HEK293 (cell line): Measurements from ENCODE around the gene GDF7.

Experiments used
- CTCF ChIA-PET: fragments of 350-600 bp; formaldehyde crosslinking; extraction: SDS; loops from one replicate; lab custom pipeline; 2021; ENCODE audit warnings: antibody characterized with exemption; lab: Yijun Ruan, JAX
- POLR2A ChIA-PET: fragments of 300-600 bp; formaldehyde crosslinking; extraction: SDS; loops from one replicate; lab custom pipeline; 2020; ENCODE audit warnings: antibody characterized with exemption, inconsistent platforms; lab: Yijun Ruan, JAX
- H3K27ac ChIP-seq: fragments of 200-500 bp; sonication (Bioruptor generic); 2 replicates; pipeline ENCODE4 v1.5.1; 2014; ENCODE audit warnings: low read depth, low read length, control low read depth, inconsistent platforms; ENCODE audit errors: extremely low read depth
- H3K36me3 ChIP-seq, 2 experiments: fragments of 200-500 bp in 1 of 2; sonication (Bioruptor generic) in 1 of 2; 1 replicate in 1 of 2; 2 replicates in 1 of 2; pipeline ENCODE4 v1.5.1; 2014 to 2017; ENCODE audit warnings: inconsistent platforms in 2 of 2, low read length in 2 of 2; ENCODE audit not compliant: control insufficient read depth in 2 of 2, insufficient read depth in 1 of 2
- H3K4me1 ChIP-seq: fragments of 200-500 bp; sonication (Bioruptor generic); 2 replicates; pipeline ENCODE4 v1.5.1; 2014; ENCODE audit warnings: mild to moderate bottlenecking, low read length, inconsistent platforms; ENCODE audit not compliant: control insufficient read depth, insufficient read depth
- H3K4me3 ChIP-seq: 2 replicates; pipeline ENCODE4 v1.5.1; 2011; ENCODE audit warnings: low read depth, mild to moderate bottlenecking, control low read depth, low read length, moderate library complexity
- H3K9me3 ChIP-seq: fragments of 200-500 bp; sonication (Bioruptor generic); 2 replicates; pipeline ENCODE4 v1.5.1; 2014; ENCODE audit warnings: low read depth, low read length, inconsistent platforms; ENCODE audit not compliant: control insufficient read depth, insufficient read depth
- HOXC10 ChIP-seq: sonication (generic); formaldehyde crosslinking; IDR thresholded peaks from 2 replicates; pipeline ENCODE4 v1.8.1; 2023; ENCODE audit warnings: mild to moderate bottlenecking, missing genetic modification reagents
- PRDM1 ChIP-seq: fragments of 450-650 bp; formaldehyde crosslinking; IDR thresholded peaks from 2 replicates; pipeline ENCODE4; 2016; ENCODE audit warnings: missing biosample characterization, missing genetic modification characterization
- YY2 ChIP-seq: fragments of 450-650 bp; formaldehyde crosslinking; IDR thresholded peaks from 2 replicates; pipeline ENCODE4 v1.5.1; 2016; ENCODE audit warnings: missing biosample characterization, missing genetic modification characterization
- ZBTB44 ChIP-seq: fragments of 450-650 bp; IDR thresholded peaks from 2 replicates; pipeline ENCODE4 v1.5.1; 2018; ENCODE audit warnings: missing biosample characterization, mild to moderate bottlenecking, missing genetic modification characterization
- ZBTB6 ChIP-seq: fragments of 450-650 bp; formaldehyde crosslinking; IDR thresholded peaks from 2 replicates; pipeline ENCODE4 v1.5.1; 2017; ENCODE audit warnings: missing biosample characterization, missing genetic modification characterization
- ZNF138 ChIP-seq: fragments of 450-650 bp; formaldehyde crosslinking; IDR thresholded peaks from 2 replicates; pipeline ENCODE4 v1.5.1; 2016; ENCODE audit warnings: missing biosample characterization, missing genetic modification characterization, borderline replicate concordance
- ZNF157 ChIP-seq: fragments of 450-650 bp; formaldehyde crosslinking; IDR thresholded peaks from 2 replicates; pipeline ENCODE4 v1.5.1; 2016; ENCODE audit warnings: missing biosample characterization, missing genetic modification characterization
- ZNF174 ChIP-seq: fragments of 450-650 bp; formaldehyde crosslinking; IDR thresholded peaks from 2 replicates; pipeline ENCODE4 v1.5.0; 2017; ENCODE audit warnings: missing biosample characterization, mild to moderate bottlenecking, missing genetic modification characterization
- ZNF175 ChIP-seq: fragments of 450-650 bp; formaldehyde crosslinking; IDR thresholded peaks from 2 replicates; pipeline ENCODE4 v1.5.1; 2016; ENCODE audit warnings: missing biosample characterization, missing genetic modification characterization
- ZNF239 ChIP-seq: fragments of 450-650 bp; formaldehyde crosslinking; IDR thresholded peaks from 2 replicates; pipeline ENCODE4 v1.5.1; 2016; ENCODE audit warnings: missing biosample characterization, missing genetic modification characterization
- ZNF292 ChIP-seq: fragments of 450-650 bp; formaldehyde crosslinking; IDR thresholded peaks from 2 replicates; pipeline ENCODE4 v1.5.1; 2016; ENCODE audit warnings: low read depth, missing biosample characterization, missing genetic modification characterization, borderline replicate concordance
- ZNF423 ChIP-seq: fragments of 450-650 bp; formaldehyde crosslinking; IDR thresholded peaks from 2 replicates; pipeline ENCODE4 v1.5.1; 2016; ENCODE audit warnings: missing biosample characterization, missing genetic modification characterization
- ZNF510 ChIP-seq: fragments of 450-650 bp; formaldehyde crosslinking; IDR thresholded peaks from 2 replicates; pipeline ENCODE4 v1.5.1; 2018; ENCODE audit warnings: mild to moderate bottlenecking, missing genetic modification characterization, missing biosample characterization; ENCODE audit not compliant: insufficient replicate concordance
- ZNF530 ChIP-seq: fragments of 450-650 bp; formaldehyde crosslinking; IDR thresholded peaks from 2 replicates; pipeline ENCODE4 v1.5.1; 2016; ENCODE audit warnings: low read depth, missing biosample characterization, missing genetic modification characterization
- ZNF660 ChIP-seq: fragments of 450-650 bp; IDR thresholded peaks from 2 replicates; pipeline ENCODE4 v1.5.1; 2018; ENCODE audit warnings: missing biosample characterization, mild to moderate bottlenecking, missing genetic modification characterization
- ZNF704 ChIP-seq: fragments of 450-650 bp; formaldehyde crosslinking; IDR thresholded peaks from 2 replicates; pipeline ENCODE4 v1.5.1; 2016; ENCODE audit warnings: missing biosample characterization, missing genetic modification characterization
- ZNF76 ChIP-seq: fragments of 450-650 bp; formaldehyde crosslinking; IDR thresholded peaks from 2 replicates; pipeline ENCODE4; 2016; ENCODE audit warnings: low read depth, missing biosample characterization, missing genetic modification characterization, borderline replicate concordance
- TF ChIP-seq, protein P1 (sequence below): fragments of 450-650 bp; formaldehyde crosslinking; IDR thresholded peaks from 2 replicates; pipeline ENCODE4 v1.5.1; 2016; ENCODE audit warnings: missing biosample characterization, missing genetic modification characterization, low read depth
- TF ChIP-seq, protein P2 (sequence below): fragments of 450-650 bp; formaldehyde crosslinking; IDR thresholded peaks from 2 replicates; pipeline ENCODE4 v1.5.1; 2016; ENCODE audit warnings: missing biosample characterization, missing genetic modification characterization
- TF ChIP-seq, protein P3 (sequence below): fragments of 450-650 bp; formaldehyde crosslinking; IDR thresholded peaks from 2 replicates; pipeline ENCODE4; 2016; ENCODE audit warnings: missing biosample characterization, missing genetic modification characterization

GDF7 gene

DNA sequence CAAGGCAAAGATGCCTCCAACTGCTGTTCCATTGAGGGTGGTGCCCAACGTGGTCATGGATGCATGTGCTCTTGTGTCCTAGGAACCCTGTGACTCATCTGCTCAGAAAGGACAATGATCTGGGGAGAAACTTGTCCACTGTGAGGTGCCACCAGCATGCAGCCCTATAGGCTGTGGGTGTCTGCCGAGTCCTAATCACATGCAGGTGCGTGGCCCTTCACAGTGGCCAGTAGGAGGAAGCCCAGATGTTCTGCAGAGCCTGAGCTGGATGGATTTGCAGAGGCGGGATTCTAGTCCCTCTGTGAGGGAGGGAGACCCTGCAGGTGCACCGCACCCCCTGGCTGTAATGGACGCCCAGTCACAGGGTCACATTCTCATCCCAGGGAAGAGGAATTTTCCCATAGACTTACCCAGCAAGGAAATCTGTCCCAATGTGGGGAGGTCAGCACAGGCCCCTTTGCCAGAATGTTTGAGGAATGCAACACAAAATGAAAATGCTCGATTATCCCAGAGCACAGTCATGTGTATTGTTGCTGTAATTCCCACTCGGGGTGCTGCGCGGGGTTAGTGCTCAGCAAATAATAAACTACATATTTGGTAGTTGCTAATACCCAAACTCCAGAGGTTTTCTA lies 13.9 kb downstream of the GDF7 start:
- Histone ChIP-seq H3K4me3 (no peak overlapping the region), H3K9me3 (no peaks in the 10 kb centered on the region), H3K36me3 (peaks cover 0 to 55% of the 10 kb centered on the region in 2 experiments; a peak in 1 of 3 replicates), H3K4me1 (no peaks in the 10 kb centered on the region), H3K27ac (no peak overlapping the region)
- POLR2A ChIA-PET: no interaction called here
- CTCF ChIA-PET: interaction anchor here (0.6 kb wide), 1 partner anchor 245 kb away, joined by 3 read pairs; no protein-coding TSS in a partner anchor
- TF ChIP-seq ZNF423 (tag by site-specific recombination): no peak
- TF ChIP-seq HOXC10: no peak
- TF ChIP-seq ZNF292 (tag by site-specific recombination): no peak
- TF ChIP-seq, protein P1, sequence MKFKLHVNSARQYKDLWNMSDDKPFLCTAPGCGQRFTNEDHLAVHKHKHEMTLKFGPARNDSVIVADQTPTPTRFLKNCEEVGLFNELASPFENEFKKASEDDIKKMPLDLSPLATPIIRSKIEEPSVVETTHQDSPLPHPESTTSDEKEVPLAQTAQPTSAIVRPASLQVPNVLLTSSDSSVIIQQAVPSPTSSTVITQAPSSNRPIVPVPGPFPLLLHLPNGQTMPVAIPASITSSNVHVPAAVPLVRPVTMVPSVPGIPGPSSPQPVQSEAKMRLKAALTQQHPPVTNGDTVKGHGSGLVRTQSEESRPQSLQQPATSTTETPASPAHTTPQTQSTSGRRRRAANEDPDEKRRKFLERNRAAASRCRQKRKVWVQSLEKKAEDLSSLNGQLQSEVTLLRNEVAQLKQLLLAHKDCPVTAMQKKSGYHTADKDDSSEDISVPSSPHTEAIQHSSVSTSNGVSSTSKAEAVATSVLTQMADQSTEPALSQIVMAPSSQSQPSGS (tag by site-specific recombination): no peak
- TF ChIP-seq ZNF174 (tag by site-specific recombination): no peak
- TF ChIP-seq ZBTB6 (tag by site-specific recombination): no peak
- no peak for TF ChIP-seq ZNF704 (tag by site-specific recombination)

DNA sequence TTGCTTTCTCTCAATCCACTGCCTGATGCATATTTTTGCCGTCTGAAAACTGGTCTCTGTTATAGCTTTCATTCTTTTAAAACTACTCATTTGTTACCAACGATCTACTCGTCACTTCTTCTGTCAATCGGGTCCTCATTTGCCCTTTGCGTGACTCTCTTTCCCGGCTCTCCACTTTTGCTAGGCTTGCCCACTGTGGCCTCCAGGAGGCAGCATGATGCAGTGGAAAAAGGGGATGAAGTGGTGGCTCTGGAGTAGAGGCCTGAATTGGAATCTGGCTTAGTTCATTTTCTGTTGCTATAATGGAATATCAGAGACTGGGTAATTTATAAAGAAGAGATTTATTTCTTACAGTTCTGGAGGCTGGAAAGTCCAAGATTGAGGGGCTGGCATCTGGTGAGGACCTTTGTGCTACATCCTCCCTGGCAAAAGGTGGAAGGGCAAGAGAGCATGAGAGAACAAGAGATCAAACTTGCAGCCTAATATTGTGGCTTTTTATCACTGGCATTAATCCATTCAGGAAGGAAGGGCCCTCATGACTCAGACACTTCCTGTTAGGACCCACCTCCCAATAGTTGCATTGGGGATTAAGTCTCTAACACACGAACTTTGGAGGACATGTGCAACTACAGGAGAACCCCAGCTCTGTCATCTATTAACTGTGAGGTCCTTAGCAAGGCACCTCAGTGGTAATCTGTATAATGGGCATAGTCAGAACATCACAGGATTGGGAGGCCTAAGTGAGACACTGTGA lies 15.4 kb downstream of the GDF7 start:
- no peak overlapping the region for H3K4me3 ChIP-seq
- ChIA-PET POLR2A (no interaction called here), CTCF (interaction anchor here (0.5 to 2.2 kb wide), 10 partner anchors 9 to 632 kb away, joined by 3 to 13 read pairs (median 3); no protein-coding TSS in a partner anchor)
- peaks cover 0 to 54% of the 10 kb centered on the region in 2 experiments; a peak in 1 of 3 replicates for H3K36me3 ChIP-seq
- H3K9me3 ChIP-seq: no peaks in the 10 kb centered on the region
- TF ChIP-seq ZBTB44: no peak
- H3K4me1 ChIP-seq: no peaks in the 10 kb centered on the region
- no peak overlapping the region for H3K27ac ChIP-seq

GRCh38 chr2:20684581-20685063 lies 17.7 kb downstream of the GDF7 start:
- ChIA-PET CTCF (interaction anchor here (0.7 to 3.1 kb wide), 4 partner anchors 19 to 920 kb away, joined by 3 to 14 read pairs (median 8); partner anchors contain the start of gene HS1BP3), POLR2A (no interaction called here)
- H3K4me3 ChIP-seq: no peak overlapping the region
- H3K27ac ChIP-seq: no peak overlapping the region
- H3K4me1 ChIP-seq: no peaks in the 10 kb centered on the region
- peaks cover 0 to 49% of the 10 kb centered on the region in 2 experiments; a peak in 1 of 3 replicates for H3K36me3 ChIP-seq
- H3K9me3 ChIP-seq: no peaks in the 10 kb centered on the region
- no peak for TF ChIP-seq ZNF510 (tag by site-specific recombination)
- no peak for TF ChIP-seq ZNF174 (tag by site-specific recombination)
- no peak for TF ChIP-seq YY2 (tag by site-specific recombination)
- TF ChIP-seq ZNF157 (tag by site-specific recombination): no peak
- TF ChIP-seq, protein P2, sequence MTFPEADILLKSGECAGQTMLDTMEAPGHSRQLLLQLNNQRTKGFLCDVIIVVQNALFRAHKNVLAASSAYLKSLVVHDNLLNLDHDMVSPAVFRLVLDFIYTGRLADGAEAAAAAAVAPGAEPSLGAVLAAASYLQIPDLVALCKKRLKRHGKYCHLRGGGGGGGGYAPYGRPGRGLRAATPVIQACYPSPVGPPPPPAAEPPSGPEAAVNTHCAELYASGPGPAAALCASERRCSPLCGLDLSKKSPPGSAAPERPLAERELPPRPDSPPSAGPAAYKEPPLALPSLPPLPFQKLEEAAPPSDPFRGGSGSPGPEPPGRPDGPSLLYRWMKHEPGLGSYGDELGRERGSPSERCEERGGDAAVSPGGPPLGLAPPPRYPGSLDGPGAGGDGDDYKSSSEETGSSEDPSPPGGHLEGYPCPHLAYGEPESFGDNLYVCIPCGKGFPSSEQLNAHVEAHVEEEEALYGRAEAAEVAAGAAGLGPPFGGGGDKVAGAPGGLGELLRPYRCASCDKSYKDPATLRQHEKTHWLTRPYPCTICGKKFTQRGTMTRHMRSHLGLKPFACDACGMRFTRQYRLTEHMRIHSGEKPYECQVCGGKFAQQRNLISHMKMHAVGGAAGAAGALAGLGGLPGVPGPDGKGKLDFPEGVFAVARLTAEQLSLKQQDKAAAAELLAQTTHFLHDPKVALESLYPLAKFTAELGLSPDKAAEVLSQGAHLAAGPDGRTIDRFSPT (tag by site-specific recombination): no peak
- TF ChIP-seq ZNF175 (tag by site-specific recombination): no peak
- no peak for TF ChIP-seq ZNF76 (tag by site-specific recombination)
- no peak for TF ChIP-seq ZNF239 (tag by site-specific recombination)
- no peak for TF ChIP-seq ZNF138
- TF ChIP-seq PRDM1 (tag by site-specific recombination): no peak
- TF ChIP-seq, protein P3, sequence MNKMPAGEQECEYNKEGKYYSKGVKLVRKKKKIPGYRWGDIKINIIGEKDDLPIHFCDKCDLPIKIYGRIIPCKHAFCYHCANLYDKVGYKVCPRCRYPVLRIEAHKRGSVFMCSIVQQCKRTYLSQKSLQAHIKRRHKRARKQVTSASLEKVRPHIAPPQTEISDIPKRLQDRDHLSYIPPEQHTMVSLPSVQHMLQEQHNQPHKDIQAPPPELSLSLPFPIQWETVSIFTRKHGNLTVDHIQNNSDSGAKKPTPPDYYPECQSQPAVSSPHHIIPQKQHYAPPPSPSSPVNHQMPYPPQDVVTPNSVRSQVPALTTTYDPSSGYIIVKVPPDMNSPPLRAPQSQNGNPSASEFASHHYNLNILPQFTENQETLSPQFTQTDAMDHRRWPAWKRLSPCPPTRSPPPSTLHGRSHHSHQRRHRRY (tag by site-specific recombination): no peak
- no peak for TF ChIP-seq ZNF530 (tag by site-specific recombination)
- no peak for TF ChIP-seq ZNF660
